Measurements from ENCODE around the gene GBA2.
A peak's percentile ranks its signal among the peaks of the same experiment; 100 is the strongest.

The GBA2 gene

DNA sequence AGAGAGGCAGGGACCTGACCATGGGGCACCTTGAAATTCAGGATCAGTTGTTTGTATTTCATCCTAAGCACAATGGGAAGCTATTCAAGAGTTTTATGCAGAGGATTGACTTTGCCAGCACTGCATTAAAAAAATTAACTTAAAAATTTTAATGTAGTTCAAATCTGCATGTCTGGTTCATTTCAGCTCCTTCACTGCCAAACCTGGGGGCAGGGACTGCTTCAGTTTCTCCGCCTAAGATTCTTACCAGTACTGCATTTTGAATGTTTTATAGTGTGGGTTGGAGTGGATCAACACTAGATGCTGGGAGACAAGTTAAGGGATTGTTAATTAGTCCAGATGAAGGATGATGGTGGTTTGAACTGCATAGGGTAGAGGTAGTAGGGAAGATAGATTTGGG, 20.7 kb upstream of the GBA2 start:
- in situ Hi-C loops (cut with MboI; ENCODE audit: low pct_unique_long_range_greater_than_20kb, low sequenced_read_pairs) = no loop called here
- no peak for DNase-seq

DNA sequence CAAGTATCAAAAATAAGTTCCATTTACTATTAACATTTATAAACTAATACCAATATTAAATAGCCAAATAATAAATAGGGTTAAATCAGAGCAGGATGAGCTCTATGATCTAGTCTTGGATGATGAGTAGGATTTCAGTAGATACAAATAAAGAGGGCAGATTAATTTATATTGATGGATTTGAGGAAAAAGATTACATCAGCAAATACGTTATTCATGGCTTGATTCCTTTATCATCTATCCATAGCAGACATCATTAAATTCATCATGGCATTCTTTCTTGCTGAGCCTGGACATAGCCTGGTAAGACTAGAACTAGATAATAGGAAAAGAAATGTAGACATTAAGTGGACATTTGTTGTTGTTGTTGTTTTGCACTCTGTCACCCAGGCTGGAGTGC, 18.4 kb upstream of the GBA2 start:
- in situ Hi-C loops (cut with MboI; ENCODE audit: low pct_unique_long_range_greater_than_20kb, low sequenced_read_pairs) = no loop called here
- no peak for DNase-seq

DNA sequence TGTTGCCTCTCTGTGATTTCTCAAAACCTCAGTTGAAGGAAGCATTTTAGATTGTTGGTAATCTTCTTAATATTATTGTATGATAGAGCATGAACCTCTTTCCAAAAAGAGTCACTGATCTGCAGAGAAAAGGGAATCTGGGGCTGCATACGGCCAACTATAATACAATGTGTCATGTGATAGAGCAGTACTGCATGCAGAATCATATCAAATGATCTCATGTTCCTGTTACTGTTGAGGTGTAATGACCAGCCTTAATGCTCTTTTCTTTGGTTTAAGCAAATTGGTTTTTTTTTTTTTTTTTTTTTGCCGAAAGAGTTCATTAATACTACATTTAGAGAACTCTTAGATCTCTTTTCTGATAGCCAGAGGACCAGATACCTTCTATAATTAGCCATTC, 18.0 kb upstream of the GBA2 start:
- DNase-seq = no peak
- in situ Hi-C loops (cut with MboI; ENCODE audit: low pct_unique_long_range_greater_than_20kb, low sequenced_read_pairs) = no loop called here

DNA sequence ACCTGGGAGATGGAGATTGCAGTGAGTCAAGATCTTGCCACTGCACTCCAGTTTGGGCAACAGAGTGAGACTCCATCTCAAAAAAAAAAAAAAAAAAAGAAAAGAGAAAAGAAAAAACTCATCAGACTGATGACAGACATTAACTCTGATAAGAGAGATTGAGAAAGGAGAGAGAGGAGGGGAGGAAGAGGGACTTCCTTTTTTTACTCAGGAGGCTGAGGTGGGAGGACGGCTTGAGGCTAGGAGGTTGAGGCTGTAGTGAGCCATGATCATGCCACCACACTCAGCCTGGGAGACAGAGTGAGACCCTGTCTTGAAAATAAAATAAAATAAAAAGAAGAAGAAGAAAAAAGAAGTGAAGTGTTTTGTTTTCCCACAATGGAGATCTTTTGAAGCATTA, 14.8 kb upstream of the GBA2 start:
- in situ Hi-C loops (cut with MboI; ENCODE audit: low pct_unique_long_range_greater_than_20kb, low sequenced_read_pairs) = no loop called here

DNA sequence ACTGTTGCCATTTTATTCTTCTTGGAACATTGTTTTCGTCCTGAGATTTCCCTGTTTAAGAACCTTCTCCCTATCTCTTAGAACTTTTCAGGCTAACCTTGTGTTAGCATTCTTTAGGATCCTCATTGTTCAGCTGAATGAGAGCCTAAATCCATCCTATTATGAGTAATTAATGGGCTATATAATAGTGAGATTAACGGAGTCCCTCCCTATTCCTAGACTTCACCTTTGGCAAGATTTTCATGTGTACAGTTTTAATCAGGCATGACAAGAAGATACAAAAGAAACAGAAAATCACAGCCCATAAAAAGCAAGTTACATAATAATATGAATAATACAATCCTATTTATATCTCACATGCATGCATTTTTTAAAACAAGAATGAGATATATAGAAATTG, 14.2 kb upstream of the GBA2 start:
- no peak for DNase-seq
- in situ Hi-C loops (cut with MboI; ENCODE audit: low pct_unique_long_range_greater_than_20kb, low sequenced_read_pairs) = no loop called here

More for the DNA sequence above, 14.8 kb upstream of the GBA2 start:
- DNase-seq = peak; percentile 15

- peak; percentile 42 for DNase-seq
These were observed 11.6 kb upstream of the GBA2 start for GRCh38 chr9:35760651-35761050.

DNA sequence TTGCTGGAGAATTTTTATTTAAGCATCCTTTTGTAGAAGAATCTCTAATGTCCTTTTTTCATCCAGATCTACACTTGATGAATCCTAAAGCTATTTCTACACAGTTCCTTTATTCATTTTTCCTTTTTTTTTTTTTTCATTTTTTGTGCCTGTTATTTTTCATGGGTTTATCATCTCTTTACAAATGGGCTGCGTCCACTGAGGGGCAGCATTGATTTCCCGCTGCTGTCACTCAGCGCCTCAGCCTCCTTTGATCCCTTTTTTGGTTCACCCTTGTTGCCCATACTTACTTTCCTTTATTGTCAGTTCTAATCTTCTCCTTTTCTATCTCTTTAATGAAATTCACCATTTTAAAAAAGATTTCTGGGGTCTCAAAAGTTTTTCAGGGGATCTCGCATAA, 10.8 kb upstream of the GBA2 start:
- DNase-seq = no peak
- in situ Hi-C loops (cut with MboI; ENCODE audit: low pct_unique_long_range_greater_than_20kb, low sequenced_read_pairs) = no loop called here

More at GRCh38 chr9:35760651-35761050, 11.6 kb upstream of the GBA2 start:
- in situ Hi-C loops (cut with MboI; ENCODE audit: low pct_unique_long_range_greater_than_20kb, low sequenced_read_pairs) = no loop called here

- in situ Hi-C loops (cut with MboI; ENCODE audit: low pct_unique_long_range_greater_than_20kb, low sequenced_read_pairs) = no loop called here
These were observed 9.5 kb upstream of the GBA2 start for GRCh38 chr9:35758475-35759050.

GRCh38 chr9:35757892-35758275, 8.9 kb upstream of the GBA2 start:
- in situ Hi-C loops (cut with MboI; ENCODE audit: low pct_unique_long_range_greater_than_20kb, low sequenced_read_pairs) = no loop called here
- DNase-seq = no peak

More at GRCh38 chr9:35758475-35759050, 9.5 kb upstream of the GBA2 start:
- DNase-seq = peak; percentile 29

DNA sequence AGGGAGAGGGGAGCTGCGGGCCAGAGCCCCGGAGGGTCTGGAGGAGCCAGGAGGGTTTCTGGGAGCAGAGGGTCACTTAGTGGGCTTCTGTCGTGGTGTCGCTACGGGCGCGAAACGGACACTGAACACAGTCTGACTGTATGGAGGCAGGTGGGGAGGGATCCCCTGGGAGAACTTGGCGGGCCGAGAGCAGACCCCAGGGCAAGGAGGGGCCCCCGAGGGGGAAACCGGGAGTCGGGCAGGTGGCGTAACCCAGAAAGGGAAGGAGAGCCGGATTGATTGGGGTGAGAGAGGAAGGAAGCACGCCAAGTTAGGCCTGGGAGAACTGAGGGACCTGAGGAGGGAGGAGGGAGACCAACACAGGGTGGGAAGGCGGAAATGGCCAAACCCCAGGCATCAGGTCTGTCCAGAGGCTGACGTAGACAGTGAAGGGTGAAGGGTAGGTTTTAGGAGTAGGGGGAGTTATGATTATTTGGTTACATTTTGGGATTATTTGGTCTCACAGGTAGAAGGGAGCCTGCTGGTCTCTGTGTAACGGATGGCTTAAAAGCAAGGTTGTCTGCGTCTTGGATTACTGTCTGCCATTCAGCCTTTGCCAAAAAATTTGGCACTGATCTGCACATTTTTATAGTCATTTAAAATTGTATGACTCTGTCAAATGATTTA, 8.3 kb upstream of the GBA2 start:
- peak; percentile 59 for DNase-seq
- in situ Hi-C loops (cut with MboI; ENCODE audit: low pct_unique_long_range_greater_than_20kb, low sequenced_read_pairs) = no loop called here

DNA sequence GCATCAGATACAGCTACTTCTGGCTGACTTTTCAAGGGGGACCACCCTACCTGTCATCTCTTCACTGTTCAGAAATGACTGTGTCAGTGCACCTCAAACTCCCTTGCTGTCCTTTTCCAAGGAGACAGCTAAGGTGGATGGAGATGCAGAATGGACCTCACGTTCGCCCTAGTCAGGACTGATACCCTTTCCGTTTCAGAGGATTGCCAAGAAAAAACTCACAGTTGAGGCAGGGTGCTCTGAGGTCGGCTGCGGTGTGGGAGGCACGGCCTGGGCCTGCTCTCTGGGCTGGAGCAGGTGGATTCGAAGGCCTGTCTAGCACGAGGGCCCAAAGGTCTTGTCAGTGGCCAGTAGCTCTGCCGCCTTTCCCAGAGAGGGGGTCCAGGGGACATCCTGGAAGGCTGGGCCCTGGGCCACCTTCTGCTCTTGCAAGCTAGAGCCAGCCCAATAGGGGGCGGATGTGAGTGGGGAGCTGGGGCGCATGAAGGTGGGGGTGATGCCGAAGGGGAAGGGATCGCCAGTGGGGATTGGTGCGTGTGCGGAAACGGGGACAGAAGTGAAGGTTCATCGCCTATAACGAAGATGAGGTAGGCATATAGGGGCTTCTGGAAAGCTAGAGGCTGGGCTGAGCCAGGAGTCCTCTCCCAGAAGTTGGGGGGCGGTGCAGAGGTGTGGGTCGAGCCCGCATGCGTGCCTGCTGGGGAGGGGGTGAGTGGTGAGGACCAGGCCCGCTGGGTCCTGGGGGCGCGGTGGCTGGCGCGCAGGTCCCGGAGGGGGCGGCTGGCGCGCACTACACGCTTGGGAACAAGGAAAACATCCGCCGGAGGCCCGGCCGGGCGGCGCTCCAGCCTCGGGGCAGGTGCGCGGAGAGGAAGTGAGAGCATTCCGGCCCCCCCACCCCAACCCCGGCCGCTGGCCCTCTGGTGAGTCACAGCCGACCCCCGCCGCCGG, 7.5 kb upstream of the GBA2 start:
- peak; percentile 69 for DNase-seq
- in situ Hi-C loops (cut with MboI; ENCODE audit: low pct_unique_long_range_greater_than_20kb, low sequenced_read_pairs) = no loop called here

DNA sequence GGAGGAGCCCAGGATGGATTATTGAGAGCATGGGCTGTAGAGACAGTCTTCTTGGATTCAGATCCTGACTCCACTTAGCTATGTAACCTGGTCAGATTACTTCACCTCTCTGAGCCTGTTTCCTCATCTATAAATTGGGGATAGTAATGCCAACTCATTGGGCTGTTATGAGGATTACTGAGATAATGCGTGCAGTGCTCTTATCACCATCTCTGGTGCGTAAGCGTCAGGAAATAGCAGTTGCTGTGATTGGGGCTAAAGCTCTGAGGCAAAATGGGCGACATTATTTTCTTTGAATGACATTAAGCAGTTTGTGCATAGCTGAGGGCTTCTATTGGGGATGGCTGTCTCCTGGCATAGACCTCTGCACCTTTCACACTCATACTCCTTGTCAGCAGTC, 6.0 kb upstream of the GBA2 start:
- in situ Hi-C loops (cut with MboI; ENCODE audit: low pct_unique_long_range_greater_than_20kb, low sequenced_read_pairs) = no loop called here

GRCh38 chr9:35754264-35754663, 5.2 kb upstream of the GBA2 start, which contains the start of gene MSMP:
Gene MSMP (minus strand): TSS chr9:35754276. CDS start chr9:35754129, 147 bp downstream.
- in situ Hi-C loops (cut with MboI; ENCODE audit: low pct_unique_long_range_greater_than_20kb, low sequenced_read_pairs) = no loop called here
- no peak for DNase-seq

More for the DNA sequence above, 6.0 kb upstream of the GBA2 start:
- no peak for DNase-seq

GRCh38 chr9:35753466-35753865, 4.4 kb upstream of the GBA2 start:
- in situ Hi-C loops (cut with MboI; ENCODE audit: low pct_unique_long_range_greater_than_20kb, low sequenced_read_pairs) = no loop called here
- no peak for DNase-seq

DNA sequence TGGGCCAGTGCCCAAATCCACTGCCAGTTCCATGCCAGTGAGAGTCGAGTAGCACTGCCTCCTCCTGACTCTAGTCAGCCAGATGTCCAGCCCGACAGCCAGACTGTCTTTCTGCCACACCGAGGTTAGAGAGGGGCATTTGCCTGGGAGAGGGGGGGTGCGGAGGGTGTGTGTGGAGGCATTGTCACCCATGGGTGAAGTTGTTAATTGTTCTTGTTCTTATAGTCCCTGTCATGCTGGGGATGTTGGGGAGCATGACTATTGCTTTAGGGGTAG, 1.2 kb upstream of the GBA2 start:
- no peak for DNase-seq
- in situ Hi-C loops (cut with MboI; ENCODE audit: low pct_unique_long_range_greater_than_20kb, low sequenced_read_pairs) = no loop called here

DNA sequence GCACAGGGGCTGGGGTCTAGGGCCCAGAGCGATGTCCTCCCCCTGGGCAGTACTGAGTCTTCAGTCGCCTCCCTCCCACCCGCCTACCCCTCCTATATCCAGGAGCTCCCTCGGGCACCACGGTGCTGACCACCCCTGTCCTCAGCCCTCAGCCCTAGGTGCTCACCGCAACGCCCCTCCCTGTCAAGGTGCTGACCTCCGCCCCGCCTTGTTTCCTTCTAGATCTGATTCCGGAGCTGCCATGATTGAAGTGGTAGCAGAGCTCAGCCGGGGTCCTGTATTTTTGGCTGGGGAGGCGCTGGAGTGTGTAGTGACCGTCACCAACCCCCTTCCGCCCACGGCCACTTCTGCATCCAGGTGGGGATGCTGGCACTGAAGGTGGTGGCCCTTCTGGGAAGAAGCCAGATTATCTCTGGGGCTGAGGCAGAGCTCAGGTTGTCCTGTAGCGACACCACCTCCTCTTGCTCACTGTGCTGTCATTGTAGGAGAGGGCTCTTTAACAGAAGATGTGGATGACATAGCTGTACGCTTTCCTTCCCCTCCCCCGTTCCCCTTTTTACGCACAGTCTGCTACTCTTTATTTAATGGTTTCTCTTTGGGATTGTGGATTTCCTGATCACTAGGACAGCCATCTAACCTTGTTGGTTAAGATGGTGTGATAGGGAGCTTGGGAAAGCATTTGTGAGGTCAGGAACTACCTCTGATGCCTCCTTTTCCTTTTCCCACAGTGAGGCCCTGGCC, 657 bp upstream of the GBA2 start:
- in situ Hi-C loops (cut with MboI; ENCODE audit: low pct_unique_long_range_greater_than_20kb, low sequenced_read_pairs) = no loop called here
- no peak for DNase-seq

DNA sequence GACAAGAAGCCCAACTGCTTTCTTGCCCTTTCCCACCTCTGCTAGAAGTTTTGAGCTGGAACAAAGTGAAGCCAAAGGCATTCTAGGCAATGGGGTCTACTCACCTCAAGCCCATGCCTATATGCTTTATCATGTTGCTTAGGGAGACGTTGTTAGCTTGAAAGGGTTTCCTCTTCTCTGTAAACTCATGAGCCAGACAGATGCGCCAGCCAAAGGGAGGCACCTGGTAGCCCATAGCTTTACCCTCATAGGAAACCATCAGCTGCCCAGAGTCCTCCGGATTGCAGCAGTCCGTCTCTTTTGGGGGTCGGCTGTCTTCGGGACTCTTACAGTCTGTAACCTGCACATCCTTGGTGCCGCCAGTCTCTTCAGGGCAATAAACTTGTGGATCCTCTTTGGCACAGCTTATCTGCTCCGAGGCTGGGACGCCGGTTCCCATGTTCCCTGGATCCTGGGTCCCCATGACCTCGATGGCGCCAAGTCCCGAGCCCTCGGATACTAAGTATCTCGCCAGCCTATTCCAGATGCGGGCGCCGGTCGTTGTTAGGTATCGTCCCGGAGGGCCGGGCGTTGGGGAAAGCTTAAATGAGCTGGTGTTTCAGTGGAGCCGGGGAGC, 678 bp downstream of the GBA2 start:
- in situ Hi-C loops (cut with MboI; ENCODE audit: low pct_unique_long_range_greater_than_20kb, low sequenced_read_pairs) = no loop called here
- no peak for DNase-seq

DNA sequence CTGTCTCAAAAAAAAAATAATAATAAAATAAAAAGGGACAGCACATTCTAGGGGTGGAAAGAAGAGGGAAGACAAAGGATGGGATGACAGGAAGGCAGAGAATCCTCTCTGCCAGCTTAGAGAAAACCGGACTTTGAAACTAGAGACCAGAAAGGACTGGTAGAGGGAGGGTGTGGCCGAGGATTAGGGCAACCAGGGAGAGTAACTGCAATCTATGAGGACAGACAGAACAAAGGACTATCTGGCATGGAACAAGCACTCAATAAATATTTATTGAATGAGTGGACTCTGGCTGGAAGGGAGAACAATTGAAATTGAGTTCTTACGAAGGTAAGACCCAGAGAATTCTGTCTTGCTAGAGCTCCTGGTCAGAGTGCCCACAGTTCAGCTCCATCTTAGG, 2.4 kb downstream of the GBA2 start:
- no peak for DNase-seq
- in situ Hi-C loops (cut with MboI; ENCODE audit: low pct_unique_long_range_greater_than_20kb, low sequenced_read_pairs) = no loop called here

DNA sequence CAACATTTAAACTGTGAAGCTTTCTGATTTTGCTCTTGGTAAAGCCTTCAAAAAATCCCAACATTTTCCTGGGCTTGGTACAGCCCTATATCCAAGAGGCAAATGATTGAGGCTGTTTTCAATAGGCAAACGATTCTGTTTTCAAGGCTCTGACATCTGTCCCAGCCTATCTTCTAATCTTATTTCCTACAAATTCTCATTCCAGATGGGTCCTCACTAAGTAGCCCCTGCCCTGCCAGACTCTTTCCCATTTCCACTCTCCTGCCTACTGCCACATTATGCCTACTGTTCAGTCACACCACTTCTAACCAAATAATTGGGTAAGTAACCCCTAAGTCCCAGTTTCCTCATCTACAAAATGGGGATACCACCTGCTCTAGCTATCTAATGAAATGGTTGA, 3.5 kb downstream of the GBA2 start:
- in situ Hi-C loops (cut with MboI; ENCODE audit: low pct_unique_long_range_greater_than_20kb, low sequenced_read_pairs) = no loop called here
- no peak for DNase-seq
